K562 (cell line): ENCODE measurements around the gene IP6K3. TPM values are rescaled to one million over a fixed set of nuclear protein-coding genes. Genes with fewer than 3 reads are reported as not detected.

Experiments used
- CGGBP1 ChIP-seq: fragments of 250-450 bp; sonication (Bioruptor Pico); IDR thresholded peaks from 2 replicates; pipeline ENCODE4 v1.9.0; 2021; ENCODE audit warnings: mild to moderate bottlenecking
- ELF2 ChIP-seq: fragments of 250-450 bp; sonication (Bioruptor Pico); IDR thresholded peaks from 2 replicates; pipeline ENCODE4 v1.5.0; 2021; ENCODE audit warnings: mild to moderate bottlenecking
- ETV6 ChIP-seq, 3 experiments: fragments of 150-350 bp in 1 of 3; sonication (generic) in 1 of 3; formaldehyde crosslinking in 1 of 3; IDR thresholded peaks; 2 replicates each; pipeline versions ENCODE4 v1.6.1 to v1.8.0; 2014 to 2022; ENCODE audit warnings: borderline replicate concordance in 2 of 3, low read depth in 2 of 3, antibody characterized with exemption in 1 of 3, low read length in 1 of 3, mild to moderate bottlenecking in 1 of 3, missing genetic modification reagents in 1 of 3
- HOXB6 ChIP-seq: fragments of 250-450 bp; sonication (Bioruptor Pico); IDR thresholded peaks from 2 replicates; pipeline ENCODE4 v1.5.1; 2022; ENCODE audit warnings: mild to moderate bottlenecking, borderline replicate concordance
- L3MBTL2 ChIP-seq: fragments of 450-650 bp; IDR thresholded peaks from 2 replicates; pipeline ENCODE4 v1.6.1; 2016; ENCODE audit warnings: mild to moderate bottlenecking, moderate library complexity
- MAZ ChIP-seq, 2 experiments: fragments of 450-650 bp in 1 of 2; sonication (generic) in 1 of 2; formaldehyde crosslinking; IDR thresholded peaks in 1 of 2; conservative IDR thresholded peaks in 1 of 2; 2 replicates each; pipeline versions ENCODE4 v1.4.0 to v1.5.0; 2020; ENCODE audit warnings: mild to moderate bottlenecking in 1 of 2, missing genetic modification reagents in 1 of 2
- MTA1 ChIP-seq: fragments of 450-650 bp; IDR thresholded peaks from 2 replicates; pipeline ENCODE4 v1.6.1; 2017; ENCODE audit warnings: borderline replicate concordance
- NBN ChIP-seq: fragments of 450-650 bp; IDR thresholded peaks from 2 replicates; pipeline ENCODE4 v1.6.1; 2016; ENCODE audit warnings: low read depth, mild to moderate bottlenecking
- RFX5 ChIP-seq: IDR thresholded peaks from 2 replicates; pipeline ENCODE4 v1.6.1; 2011; ENCODE audit warnings: low read depth, mild to moderate bottlenecking, improper control_type of control experiment, low read length
- SMAD1 ChIP-seq: fragments of 150-350 bp; IDR thresholded peaks from 2 replicates; pipeline ENCODE4 v1.6.1; 2014; ENCODE audit warnings: low read length, low read depth; ENCODE audit not compliant: partially characterized antibody
- SNIP1 ChIP-seq: fragments of 450-650 bp; IDR thresholded peaks from 2 replicates; pipeline ENCODE4 v1.7.1; 2017; ENCODE audit warnings: low read depth, mild to moderate bottlenecking
- TFAP4 ChIP-seq: sonication (generic); formaldehyde crosslinking; IDR thresholded peaks from 2 replicates; pipeline ENCODE4 v1.8.0; 2022; ENCODE audit warnings: missing genetic modification reagents, mild to moderate bottlenecking, moderate library complexity, borderline replicate concordance
- YBX1 ChIP-seq: fragments of 450-650 bp; IDR thresholded peaks from 2 replicates; pipeline ENCODE4 v1.7.1; 2016; ENCODE audit warnings: mild to moderate bottlenecking
- ZBTB17 ChIP-seq: fragments of 450-650 bp; formaldehyde crosslinking; IDR thresholded peaks from 2 replicates; pipeline ENCODE4 v1.4.0; 2020; ENCODE audit warnings: mild to moderate bottlenecking
- ZFX ChIP-seq: sonication (generic); formaldehyde crosslinking; IDR thresholded peaks from 2 replicates; pipeline ENCODE4 v1.8.0; 2022; ENCODE audit warnings: mild to moderate bottlenecking, missing genetic modification reagents, moderate library complexity
- ZNF217 ChIP-seq: sonication (generic); formaldehyde crosslinking; IDR thresholded peaks from 2 replicates; pipeline ENCODE4 v1.8.0; 2022; ENCODE audit warnings: mild to moderate bottlenecking, missing genetic modification reagents
- ZNF282 ChIP-seq: sonication (generic); formaldehyde crosslinking; IDR thresholded peaks from 2 replicates; pipeline ENCODE4 v1.8.1; 2023; ENCODE audit warnings: missing genetic modification reagents
- ZNF518B ChIP-seq: fragments of 250-450 bp; sonication (Bioruptor Pico); IDR thresholded peaks from 2 replicates; pipeline ENCODE4 v1.5.0; 2021; ENCODE audit warnings: mild to moderate bottlenecking, moderate library complexity
- polyA plus RNA-seq, 8 experiments: library from polyadenylated mRNA; depleted of rRNA in 4 of 8; stranded (reverse) in 5 of 8; unstranded in 3 of 8; fragments of >200 nt; fragmentation: Nextera tagmentation in 2 of 8; fragmentation: Illumina TruSeq in 1 of 8; extraction: Ambion mirVana in 2 of 8; extraction: Trizol in 1 of 8; gene quantifications; 2 replicates each; pipeline versions ENCODE4 v1.2.1 to v1.2.3, GENCODE V29; 2011 to 2014; ENCODE audit warnings: inconsistent platforms in 1 of 8, missing spikeins in 1 of 8
- total RNA-seq, 7 experiments: library from RNA; depleted of rRNA in 6 of 7; stranded (reverse); fragments of >200 nt in 6 of 7; fragmentation: Illumina TruSeq in 2 of 7; extraction: Trizol in 2 of 7; gene quantifications; 2 replicates each; pipeline versions ENCODE4 v1.2.1 to v1.2.3, GENCODE V29; 2011 to 2021; ENCODE audit warnings: low replicate concordance in 1 of 7
- TF ChIP-seq, protein P1 (sequence below): sonication (generic); formaldehyde crosslinking; IDR thresholded peaks from 2 replicates; pipeline ENCODE4 v1.9.0; 2022; ENCODE audit warnings: mild to moderate bottlenecking, missing genetic modification reagents
- TF ChIP-seq, protein P2 (sequence below), 2 experiments: fragments of 450-650 bp; conservative IDR thresholded peaks; 2 replicates each; pipeline ENCODE4 v1.6.1; 2017; ENCODE audit warnings: mild to moderate bottlenecking in 2 of 2, moderate library complexity in 2 of 2

IP6K3 gene
- total and polyA plus RNA-seq, 9 of the 15 experiments (the other 6 are each of a cell fraction or from before 2014, with no cell fraction given) = not detected

- TF ChIP-seq, protein P1, sequence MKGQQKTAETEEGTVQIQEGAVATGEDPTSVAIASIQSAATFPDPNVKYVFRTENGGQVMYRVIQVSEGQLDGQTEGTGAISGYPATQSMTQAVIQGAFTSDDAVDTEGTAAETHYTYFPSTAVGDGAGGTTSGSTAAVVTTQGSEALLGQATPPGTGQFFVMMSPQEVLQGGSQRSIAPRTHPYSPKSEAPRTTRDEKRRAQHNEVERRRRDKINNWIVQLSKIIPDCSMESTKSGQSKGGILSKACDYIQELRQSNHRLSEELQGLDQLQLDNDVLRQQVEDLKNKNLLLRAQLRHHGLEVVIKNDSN (CRISPR knock-in tag) = no peak
- TF ChIP-seq NBN (peak; percentile 71; the same call in 1 of the 2 replicates), ZNF217 (no peak), ZBTB17 (CRISPR knock-in tag) (peak; percentile 87; the same call in 1 of the 2 replicates), ZFX (CRISPR knock-in tag) (peak; percentile 93), CGGBP1 (CRISPR knock-in tag) (0 out of 2 replicates have a peak, but pooled peaks have one; percentile 26), SMAD1 (no peak), ZNF282 (CRISPR knock-in tag) (no peak), ZNF518B (CRISPR knock-in tag) (no peak), ELF2 (CRISPR knock-in tag) (peak; percentile 95), MTA1 (peak; percentile 76; the same call in 1 of the 2 replicates), TFAP4 (CRISPR knock-in tag) (peak; percentile 69; the same call in 1 of the 2 replicates), L3MBTL2 (peak; percentile 67), MAZ (CRISPR knock-in tag; conservative IDR thresholded peaks at IDR 0.05 in 1 of 2, IDR thresholded peaks at IDR 0.05 in 1 of 2) (peak; percentile 99 to 100), RFX5 (no peak), YBX1 (0 out of 2 replicates have a peak, but pooled peaks have one; percentile 40), HOXB6 (CRISPR knock-in tag) (no peak), ETV6 (IDR thresholded peaks at IDR 0.05; ENCODE audit: borderline replicate concordance in 1 of 2, low read depth in 2 of 2, low read length in 1 of 2) (no peak), ETV6 (CRISPR knock-in tag; IDR thresholded peaks at IDR 0.05; ENCODE audit: borderline replicate concordance) (no peak), SNIP1 (0 out of 2 replicates have a peak, but pooled peaks have one; percentile 38)
- TF ChIP-seq, protein P2, sequence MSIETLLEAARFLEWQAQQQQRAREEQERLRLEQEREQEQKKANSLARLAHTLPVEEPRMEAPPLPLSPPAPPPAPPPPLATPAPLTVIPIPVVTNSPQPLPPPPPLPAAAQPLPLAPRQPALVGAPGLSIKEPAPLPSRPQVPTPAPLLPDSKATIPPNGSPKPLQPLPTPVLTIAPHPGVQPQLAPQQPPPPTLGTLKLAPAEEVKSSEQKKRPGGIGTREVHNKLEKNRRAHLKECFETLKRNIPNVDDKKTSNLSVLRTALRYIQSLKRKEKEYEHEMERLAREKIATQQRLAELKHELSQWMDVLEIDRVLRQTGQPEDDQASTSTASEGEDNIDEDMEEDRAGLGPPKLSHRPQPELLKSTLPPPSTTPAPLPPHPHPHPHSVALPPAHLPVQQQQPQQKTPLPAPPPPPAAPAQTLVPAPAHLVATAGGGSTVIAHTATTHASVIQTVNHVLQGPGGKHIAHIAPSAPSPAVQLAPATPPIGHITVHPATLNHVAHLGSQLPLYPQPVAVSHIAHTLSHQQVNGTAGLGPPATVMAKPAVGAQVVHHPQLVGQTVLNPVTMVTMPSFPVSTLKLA (conservative IDR thresholded peaks at IDR 0.05) = peak in 1 of 2 experiments; percentile 72; a peak in 2 of 4 replicates
Measured at GRCh38 chr6:33788694-33789549, 42.2 kb upstream of the IP6K3 start, which contains the start of gene LEMD2 (continued).
